GM18519 (cell line): ENCODE results near the gene HNRNPU.

ENCODE experiments used
- ATAC-seq: cut with Tn5 transposase; IDR thresholded peaks from one replicate; pipeline ENCODE4 v1.9.1; 2021; ENCODE audit warnings: mild to moderate bottlenecking, moderate library complexity; ENCODE audit not compliant: unreplicated experiment, low FRiP score

HNRNPU gene

GRCh38 chr1:244864253-244865027 is at the start of gene HNRNPU:
TSS of gene HNRNPU (minus strand) at chr1:244864543. CDS start at chr1:244864307, 236 bp downstream.
- peak; percentile 60 for ATAC-seq

- no peak for ATAC-seq
These were observed 49.5 kb upstream of the HNRNPU start for GRCh38 chr1:244913806-244914205.

- no peak for ATAC-seq
These were observed 39.8 kb upstream of the HNRNPU start for GRCh38 chr1:244904119-244904518.

- no peak for ATAC-seq
These were observed 37.2 kb upstream of the HNRNPU start for GRCh38 chr1:244901400-244902015.

GRCh38 chr1:244897476-244898254 is 33.3 kb upstream of the HNRNPU start:
- ATAC-seq: no peak

GRCh38 chr1:244896550-244896949 is 32.2 kb upstream of the HNRNPU start:
- no peak for ATAC-seq

GRCh38 chr1:244893836-244894235 is 29.5 kb upstream of the HNRNPU start:
- no peak for ATAC-seq

GRCh38 chr1:244887281-244887680 is 22.9 kb upstream of the HNRNPU start:
- no peak for ATAC-seq

- ATAC-seq: no peak
These were observed 17.4 kb upstream of the HNRNPU start for GRCh38 chr1:244881552-244882280.

- no peak for ATAC-seq
These were observed 14.3 kb upstream of the HNRNPU start for GRCh38 chr1:244878681-244879080.

GRCh38 chr1:244876228-244876910 is 12.0 kb upstream of the HNRNPU start:
- ATAC-seq: no peak

GRCh38 chr1:244874974-244875579 is 10.7 kb upstream of the HNRNPU start:
- no peak for ATAC-seq

GRCh38 chr1:244869950-244870349 is 5.6 kb upstream of the HNRNPU start:
- ATAC-seq: no peak

GRCh38 chr1:244869364-244869827 is 5.1 kb upstream of the HNRNPU start:
- no peak for ATAC-seq

GRCh38 chr1:244868484-244869363 is 4.4 kb upstream of the HNRNPU start:
- ATAC-seq: no peak

GRCh38 chr1:244866355-244866754 is 2.0 kb upstream of the HNRNPU start:
- no peak for ATAC-seq

- ATAC-seq: no peak
These were observed 1.5 kb upstream of the HNRNPU start for GRCh38 chr1:244865820-244866219.

GRCh38 chr1:244865028-244865371 is 657 bp upstream of the HNRNPU start:
- no peak for ATAC-seq
